Measurements from ENCODE around the gene OPN1SW.

OPN1SW gene

DNA sequence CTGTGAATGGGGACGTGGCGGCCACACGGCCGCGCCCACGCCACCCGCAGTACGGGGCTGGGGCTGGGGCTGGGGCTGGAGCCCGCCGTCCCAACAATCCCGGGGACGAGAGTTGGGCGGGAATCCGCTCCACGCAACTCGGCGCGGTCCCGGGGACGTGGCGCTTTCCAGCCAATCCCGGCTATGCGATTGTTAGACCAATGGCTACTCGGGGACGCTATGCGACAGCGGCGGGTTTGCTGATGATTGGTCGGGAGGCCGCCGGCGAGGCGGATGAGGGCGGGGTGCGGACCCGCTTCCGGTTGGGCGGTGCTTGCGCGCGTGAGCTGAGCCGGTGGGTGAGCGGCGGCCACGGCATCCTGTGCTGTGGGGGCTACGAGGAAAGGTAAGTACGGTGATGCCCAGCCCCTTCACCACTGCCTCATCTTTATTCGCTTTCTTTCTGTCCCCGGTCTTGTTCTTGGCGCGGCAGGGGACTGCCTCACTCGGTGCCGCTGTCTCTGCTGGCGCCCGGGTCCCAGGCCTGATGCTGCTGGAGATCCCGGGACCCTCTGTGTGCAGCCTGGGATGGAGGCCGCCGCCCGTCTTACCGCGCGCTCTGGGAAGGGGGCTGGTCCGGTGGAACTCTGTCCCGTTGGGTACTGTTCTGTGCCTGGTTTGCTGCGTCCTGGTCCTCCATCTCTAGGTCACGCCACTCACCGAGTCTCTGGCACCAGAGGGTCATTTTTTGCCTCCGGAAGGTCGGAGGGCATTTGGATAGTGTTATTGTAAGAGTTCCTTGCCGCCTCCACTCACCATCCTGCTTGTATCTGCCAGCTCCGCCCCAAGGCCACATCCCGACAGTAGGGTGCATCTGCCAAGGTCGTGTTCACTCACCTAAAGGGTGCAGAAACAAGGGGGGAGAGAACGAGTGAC is 36.3 kb downstream of the OPN1SW start, which contains the start of gene CALU:
CALU (plus strand) TSS at position 312 of the 915 bp plus-strand sequence. CDS start 9,225 bp downstream, outside the sequence.
- H3K36me3 ChIP-seq (ENCODE audit: insufficient read depth, low read length): peaks cover 11% of the 10 kb centered on the region
- no peaks in the 10 kb centered on the region for H3K9me3 ChIP-seq (replicated peaks; ENCODE audit: low read length)
- H3K4me3 ChIP-seq (ENCODE audit: low read length): peak within 1 kb of the TSS; percentile 98
- H3K4me1 ChIP-seq (ENCODE audit: control insufficient read depth, insufficient read depth, low read length): peaks cover 45% of the 10 kb centered on the region
- no peaks in the 10 kb centered on the region for H3K27me3 ChIP-seq (ENCODE audit: control insufficient read depth, insufficient read depth, low read length)
- peak within 1 kb of the TSS; percentile 99 for H3K9ac ChIP-seq (ENCODE audit: low read depth, low read length)
- peak within 1 kb of the TSS; percentile 93 for H3K4me2 ChIP-seq (ENCODE audit: low read length)

- H3K9me3 ChIP-seq (replicated peaks; ENCODE audit: low read length): no peaks in the 10 kb centered on the region
- peak overlapping the region; percentile 98 for H3K4me3 ChIP-seq (ENCODE audit: low read length)
- H3K27me3 ChIP-seq (ENCODE audit: control insufficient read depth, insufficient read depth, low read length): no peaks in the 10 kb centered on the region
- H3K36me3 ChIP-seq (ENCODE audit: insufficient read depth, low read length): peaks cover 5% of the 10 kb centered on the region
- H3K4me2 ChIP-seq (ENCODE audit: low read length): peak overlapping the region; percentile 93
- H3K4me1 ChIP-seq (ENCODE audit: control insufficient read depth, insufficient read depth, low read length): peaks cover 38% of the 10 kb centered on the region
- peak overlapping the region; percentile 99 for H3K9ac ChIP-seq (ENCODE audit: low read depth, low read length)
These were observed 37.0 kb downstream of the OPN1SW start for GRCh38 chr7:128738570-128739047.

GRCh38 chr7:128737867-128738385 is 37.7 kb downstream of the OPN1SW start:
- Histone ChIP-seq H3K9me3 (replicated peaks; ENCODE audit: low read length) (no peaks in the 10 kb centered on the region), H3K4me2 (ENCODE audit: low read length) (peak overlapping the region; percentile 93), H3K27me3 (ENCODE audit: control insufficient read depth, insufficient read depth, low read length) (peaks cover 5% of the 10 kb centered on the region), H3K4me1 (ENCODE audit: control insufficient read depth, insufficient read depth, low read length) (peaks cover 31% of the 10 kb centered on the region), H3K36me3 (ENCODE audit: insufficient read depth, low read length) (peaks cover 3% of the 10 kb centered on the region), H3K4me3 (ENCODE audit: low read length) (peak overlapping the region; percentile 98), H3K9ac (ENCODE audit: low read depth, low read length) (peak overlapping the region; percentile 99)

- Histone ChIP-seq H3K9me3 (replicated peaks; ENCODE audit: low read length) (no peaks in the 10 kb centered on the region), H3K4me3 (ENCODE audit: low read length) (no peak overlapping the region), H3K4me1 (ENCODE audit: control insufficient read depth, insufficient read depth, low read length) (peaks cover 27% of the 10 kb centered on the region), H3K9ac (ENCODE audit: low read depth, low read length) (no peak overlapping the region), H3K36me3 (ENCODE audit: insufficient read depth, low read length) (peaks cover 3% of the 10 kb centered on the region), H3K27me3 (ENCODE audit: control insufficient read depth, insufficient read depth, low read length) (peaks cover 9% of the 10 kb centered on the region), H3K4me2 (ENCODE audit: low read length) (peak overlapping the region; percentile 93)
These were observed 38.2 kb downstream of the OPN1SW start for GRCh38 chr7:128737441-128737840.

DNA sequence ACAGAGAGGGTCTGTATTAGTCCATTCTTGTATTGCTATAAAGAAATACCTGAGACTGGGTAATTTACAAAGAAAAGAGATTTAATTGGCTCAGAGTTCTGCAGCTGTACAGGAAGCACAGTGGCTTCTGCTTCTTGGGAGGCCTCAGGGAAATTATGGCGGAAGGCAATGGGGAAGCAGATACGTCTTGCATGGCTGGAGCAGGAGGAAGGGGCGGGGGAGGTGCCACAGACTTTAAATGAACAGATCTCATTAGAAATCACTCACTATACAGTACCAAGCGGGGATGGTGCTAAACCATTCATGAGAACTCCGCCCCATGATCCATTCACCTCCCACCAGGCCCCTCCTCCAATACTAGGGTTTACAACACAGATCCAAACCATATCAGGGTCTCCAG is 40.2 kb downstream of the OPN1SW start:
- peaks cover 3% of the 10 kb centered on the region for H3K36me3 ChIP-seq (ENCODE audit: insufficient read depth, low read length)
- H3K4me2 ChIP-seq (ENCODE audit: low read length): no peak overlapping the region
- peaks cover 14% of the 10 kb centered on the region for H3K4me1 ChIP-seq (ENCODE audit: control insufficient read depth, insufficient read depth, low read length)
- H3K9me3 ChIP-seq (replicated peaks; ENCODE audit: low read length): no peaks in the 10 kb centered on the region
- no peak overlapping the region for H3K9ac ChIP-seq (ENCODE audit: low read depth, low read length)
- H3K4me3 ChIP-seq (ENCODE audit: low read length): no peak overlapping the region
- H3K27me3 ChIP-seq (ENCODE audit: control insufficient read depth, insufficient read depth, low read length): peaks cover 11% of the 10 kb centered on the region

GRCh38 chr7:128734890-128735289 is 40.7 kb downstream of the OPN1SW start:
- no peak overlapping the region for H3K9ac ChIP-seq (ENCODE audit: low read depth, low read length)

DNA sequence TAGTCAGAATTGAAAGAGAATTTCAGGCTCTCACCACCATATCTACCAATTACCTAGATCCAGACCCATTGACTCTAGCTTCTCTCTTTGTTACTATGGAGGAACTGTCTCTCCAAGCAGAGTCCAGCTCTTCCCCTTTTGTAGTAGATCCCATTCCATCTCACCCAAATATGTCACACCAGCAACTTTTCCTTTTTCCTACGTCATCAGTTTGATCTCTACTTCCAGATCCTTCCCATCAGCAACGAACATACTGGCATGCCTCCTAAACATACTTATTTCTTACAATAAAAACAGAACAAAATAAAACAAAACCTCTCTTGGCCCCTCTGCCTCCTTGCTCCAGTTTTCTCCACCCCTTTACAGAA is 42.3 kb downstream of the OPN1SW start:
- H3K4me1 ChIP-seq (ENCODE audit: control insufficient read depth, insufficient read depth, low read length): peaks cover 18% of the 10 kb centered on the region
- H3K36me3 ChIP-seq (ENCODE audit: insufficient read depth, low read length): no peaks in the 10 kb centered on the region
- no peak overlapping the region for H3K4me2 ChIP-seq (ENCODE audit: low read length)
- H3K9ac ChIP-seq (ENCODE audit: low read depth, low read length): no peak overlapping the region
- H3K9me3 ChIP-seq (replicated peaks; ENCODE audit: low read length): no peaks in the 10 kb centered on the region
- no peak overlapping the region for H3K4me3 ChIP-seq (ENCODE audit: low read length)
- H3K27me3 ChIP-seq (ENCODE audit: control insufficient read depth, insufficient read depth, low read length): peaks cover 11% of the 10 kb centered on the region

More at GRCh38 chr7:128734890-128735289, 40.7 kb downstream of the OPN1SW start:
- Histone ChIP-seq H3K36me3 (ENCODE audit: insufficient read depth, low read length) (peaks cover 3% of the 10 kb centered on the region), H3K4me3 (ENCODE audit: low read length) (no peak overlapping the region), H3K9me3 (replicated peaks; ENCODE audit: low read length) (no peaks in the 10 kb centered on the region), H3K4me1 (ENCODE audit: control insufficient read depth, insufficient read depth, low read length) (peaks cover 14% of the 10 kb centered on the region), H3K4me2 (ENCODE audit: low read length) (no peak overlapping the region), H3K27me3 (ENCODE audit: control insufficient read depth, insufficient read depth, low read length) (peaks cover 11% of the 10 kb centered on the region)

- no peaks in the 10 kb centered on the region for H3K9me3 ChIP-seq (replicated peaks; ENCODE audit: low read length)
- peaks cover 13% of the 10 kb centered on the region for H3K4me1 ChIP-seq (ENCODE audit: control insufficient read depth, insufficient read depth, low read length)
- H3K27me3 ChIP-seq (ENCODE audit: control insufficient read depth, insufficient read depth, low read length): peaks cover 11% of the 10 kb centered on the region
- H3K9ac ChIP-seq (ENCODE audit: low read depth, low read length): no peak overlapping the region
- H3K4me2 ChIP-seq (ENCODE audit: low read length): no peak overlapping the region
- no peaks in the 10 kb centered on the region for H3K36me3 ChIP-seq (ENCODE audit: insufficient read depth, low read length)
- H3K4me3 ChIP-seq (ENCODE audit: low read length): no peak overlapping the region
These were observed 42.9 kb downstream of the OPN1SW start for GRCh38 chr7:128732521-128733277.

GRCh38 chr7:128731184-128731583 is 44.4 kb downstream of the OPN1SW start:
- Histone ChIP-seq H3K9me3 (replicated peaks; ENCODE audit: low read length) (no peaks in the 10 kb centered on the region), H3K4me3 (ENCODE audit: low read length) (no peak overlapping the region), H3K9ac (ENCODE audit: low read depth, low read length) (no peak overlapping the region), H3K4me1 (ENCODE audit: control insufficient read depth, insufficient read depth, low read length) (peaks cover 11% of the 10 kb centered on the region), H3K27me3 (ENCODE audit: control insufficient read depth, insufficient read depth, low read length) (peaks cover 12% of the 10 kb centered on the region), H3K36me3 (ENCODE audit: insufficient read depth, low read length) (no peaks in the 10 kb centered on the region), H3K4me2 (ENCODE audit: low read length) (no peak overlapping the region)

GRCh38 chr7:128729494-128729893 is 46.1 kb downstream of the OPN1SW start:
- no peaks in the 10 kb centered on the region for H3K9me3 ChIP-seq (replicated peaks; ENCODE audit: low read length)
- H3K4me1 ChIP-seq (ENCODE audit: control insufficient read depth, insufficient read depth, low read length): peaks cover 11% of the 10 kb centered on the region
- no peak overlapping the region for H3K4me3 ChIP-seq (ENCODE audit: low read length)
- no peak overlapping the region for H3K4me2 ChIP-seq (ENCODE audit: low read length)
- H3K9ac ChIP-seq (ENCODE audit: low read depth, low read length): no peak overlapping the region
- no peaks in the 10 kb centered on the region for H3K36me3 ChIP-seq (ENCODE audit: insufficient read depth, low read length)
- H3K27me3 ChIP-seq (ENCODE audit: control insufficient read depth, insufficient read depth, low read length): peaks cover 18% of the 10 kb centered on the region

GRCh38 chr7:128728598-128728997 is 47.0 kb downstream of the OPN1SW start:
- H3K4me2 ChIP-seq (ENCODE audit: low read length): peak overlapping the region; percentile 55
- peaks cover 11% of the 10 kb centered on the region for H3K4me1 ChIP-seq (ENCODE audit: control insufficient read depth, insufficient read depth, low read length)
- H3K9me3 ChIP-seq (replicated peaks; ENCODE audit: low read length): no peaks in the 10 kb centered on the region
- H3K27me3 ChIP-seq (ENCODE audit: control insufficient read depth, insufficient read depth, low read length): peaks cover 18% of the 10 kb centered on the region
- H3K36me3 ChIP-seq (ENCODE audit: insufficient read depth, low read length): no peaks in the 10 kb centered on the region
- H3K4me3 ChIP-seq (ENCODE audit: low read length): peak overlapping the region; percentile 18
- H3K9ac ChIP-seq (ENCODE audit: low read depth, low read length): no peak overlapping the region

Measured in skeletal muscle satellite cell (primary cell).